ENCODE data around the gene ANKRD52. TPM values are rescaled to one million over a fixed set of nuclear protein-coding genes. Genes with fewer than 3 reads are reported as not detected.

The ANKRD52 gene
- total and polyA plus RNA-seq, 9 of the 15 experiments (the other 6 are each of a cell fraction or from before 2014, with no cell fraction given), result 0.52 to 46.8 (median 7.9) TPM

DNA sequence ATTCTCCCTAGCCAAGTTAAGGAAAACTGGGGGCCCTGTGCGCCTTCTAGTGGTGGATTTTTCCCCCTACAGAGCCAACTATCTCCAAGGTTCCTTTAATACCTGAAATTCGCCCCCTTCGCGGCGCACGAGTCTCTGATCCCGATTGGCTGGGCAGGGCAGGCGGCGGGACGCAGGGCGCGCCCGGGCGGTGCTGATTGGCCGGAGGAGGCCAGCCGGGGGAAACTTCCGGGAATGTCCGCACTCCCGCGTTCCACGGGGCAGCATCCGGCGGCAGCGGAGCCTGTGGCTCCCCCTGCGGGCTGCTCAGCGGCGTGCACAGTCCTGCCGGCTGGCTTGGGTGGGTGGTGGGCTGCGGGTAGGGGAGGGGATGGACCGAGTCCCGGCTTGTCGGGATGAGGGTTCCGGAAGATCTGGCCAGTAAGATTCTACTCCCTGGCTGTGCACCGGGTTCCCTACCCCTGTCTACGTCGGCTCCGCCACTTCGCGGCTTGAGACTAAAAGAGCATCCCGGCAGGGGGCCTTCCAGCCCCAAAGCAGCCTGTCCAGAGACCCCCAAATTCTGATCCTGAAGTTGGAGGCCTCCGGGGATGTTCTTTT lies 34.0 kb downstream of the ANKRD52 start, which contains the start of gene NABP2 (continued):
- TF ChIP-seq SMAD4 (CRISPR knock-in tag; conservative IDR thresholded peaks at IDR 0.05) (peak; percentile 57), SMAD3 (CRISPR knock-in tag; conservative IDR thresholded peaks at IDR 0.05) (no peak), CAMTA2 (CRISPR knock-in tag; conservative IDR thresholded peaks at IDR 0.05) (no peak), HMGXB4 (CRISPR knock-in tag; IDR thresholded peaks at IDR 0.05) (peak; percentile 78), SAFB (IDR thresholded peaks at IDR 0.05; ENCODE audit: borderline replicate concordance, low read depth, low read length) (peak; percentile 33; the same call in 1 of the 2 replicates), HNRNPLL (IDR thresholded peaks at IDR 0.05; ENCODE audit: low read depth, low read length, poor library complexity, severe bottlenecking) (peak; percentile 78), TOE1 (IDR thresholded peaks at IDR 0.05; ENCODE audit: borderline replicate concordance) (peak; percentile 73; the same call in 1 of the 2 replicates), TOE1 (CRISPR knock-in tag; IDR thresholded peaks at IDR 0.05; ENCODE audit: borderline replicate concordance, low read depth) (0 out of 2 replicates have a peak, but pooled peaks have one; percentile 21), CREB3L1 (IDR thresholded peaks at IDR 0.05; ENCODE audit: borderline replicate concordance, low read depth) (peak; percentile 81; the same call in 1 of the 2 replicates)
- TF ChIP-seq, protein P1, sequence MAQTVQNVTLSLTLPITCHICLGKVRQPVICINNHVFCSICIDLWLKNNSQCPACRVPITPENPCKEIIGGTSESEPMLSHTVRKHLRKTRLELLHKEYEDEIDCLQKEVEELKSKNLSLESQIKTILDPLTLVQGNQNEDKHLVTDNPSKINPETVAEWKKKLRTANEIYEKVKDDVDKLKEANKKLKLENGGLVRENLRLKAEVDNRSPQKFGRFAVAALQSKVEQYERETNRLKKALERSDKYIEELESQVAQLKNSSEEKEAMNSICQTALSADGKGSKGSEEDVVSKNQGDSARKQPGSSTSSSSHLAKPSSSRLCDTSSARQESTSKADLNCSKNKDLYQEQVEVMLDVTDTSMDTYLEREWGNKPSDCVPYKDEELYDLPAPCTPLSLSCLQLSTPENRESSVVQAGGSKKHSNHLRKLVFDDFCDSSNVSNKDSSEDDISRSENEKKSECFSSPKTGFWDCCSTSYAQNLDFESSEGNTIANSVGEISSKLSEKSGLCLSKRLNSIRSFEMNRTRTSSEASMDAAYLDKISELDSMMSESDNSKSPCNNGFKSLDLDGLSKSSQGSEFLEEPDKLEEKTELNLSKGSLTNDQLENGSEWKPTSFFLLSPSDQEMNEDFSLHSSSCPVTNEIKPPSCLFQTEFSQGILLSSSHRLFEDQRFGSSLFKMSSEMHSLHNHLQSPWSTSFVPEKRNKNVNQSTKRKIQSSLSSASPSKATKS (CRISPR knock-in tag; IDR thresholded peaks at IDR 0.05), result no peak
- TF ChIP-seq, protein P2, sequence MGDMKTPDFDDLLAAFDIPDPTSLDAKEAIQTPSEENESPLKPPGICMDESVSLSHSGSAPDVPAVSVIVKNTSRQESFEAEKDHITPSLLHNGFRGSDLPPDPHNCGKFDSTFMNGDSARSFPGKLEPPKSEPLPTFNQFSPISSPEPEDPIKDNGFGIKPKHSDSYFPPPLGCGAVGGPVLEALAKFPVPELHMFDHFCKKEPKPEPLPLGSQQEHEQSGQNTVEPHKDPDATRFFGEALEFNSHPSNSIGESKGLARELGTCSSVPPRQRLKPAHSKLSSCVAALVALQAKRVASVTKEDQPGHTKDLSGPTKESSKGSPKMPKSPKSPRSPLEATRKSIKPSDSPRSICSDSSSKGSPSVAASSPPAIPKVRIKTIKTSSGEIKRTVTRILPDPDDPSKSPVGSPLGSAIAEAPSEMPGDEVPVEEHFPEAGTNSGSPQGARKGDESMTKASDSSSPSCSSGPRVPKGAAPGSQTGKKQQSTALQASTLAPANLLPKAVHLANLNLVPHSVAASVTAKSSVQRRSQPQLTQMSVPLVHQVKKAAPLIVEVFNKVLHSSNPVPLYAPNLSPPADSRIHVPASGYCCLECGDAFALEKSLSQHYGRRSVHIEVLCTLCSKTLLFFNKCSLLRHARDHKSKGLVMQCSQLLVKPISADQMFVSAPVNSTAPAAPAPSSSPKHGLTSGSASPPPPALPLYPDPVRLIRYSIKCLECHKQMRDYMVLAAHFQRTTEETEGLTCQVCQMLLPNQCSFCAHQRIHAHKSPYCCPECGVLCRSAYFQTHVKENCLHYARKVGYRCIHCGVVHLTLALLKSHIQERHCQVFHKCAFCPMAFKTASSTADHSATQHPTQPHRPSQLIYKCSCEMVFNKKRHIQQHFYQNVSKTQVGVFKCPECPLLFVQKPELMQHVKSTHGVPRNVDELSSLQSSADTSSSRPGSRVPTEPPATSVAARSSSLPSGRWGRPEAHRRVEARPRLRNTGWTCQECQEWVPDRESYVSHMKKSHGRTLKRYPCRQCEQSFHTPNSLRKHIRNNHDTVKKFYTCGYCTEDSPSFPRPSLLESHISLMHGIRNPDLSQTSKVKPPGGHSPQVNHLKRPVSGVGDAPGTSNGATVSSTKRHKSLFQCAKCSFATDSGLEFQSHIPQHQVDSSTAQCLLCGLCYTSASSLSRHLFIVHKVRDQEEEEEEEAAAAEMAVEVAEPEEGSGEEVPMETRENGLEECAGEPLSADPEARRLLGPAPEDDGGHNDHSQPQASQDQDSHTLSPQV (IDR thresholded peaks at IDR 0.05), result peak; percentile 79; the same call in 1 of the 2 replicates
- TF ChIP-seq, protein P3, sequence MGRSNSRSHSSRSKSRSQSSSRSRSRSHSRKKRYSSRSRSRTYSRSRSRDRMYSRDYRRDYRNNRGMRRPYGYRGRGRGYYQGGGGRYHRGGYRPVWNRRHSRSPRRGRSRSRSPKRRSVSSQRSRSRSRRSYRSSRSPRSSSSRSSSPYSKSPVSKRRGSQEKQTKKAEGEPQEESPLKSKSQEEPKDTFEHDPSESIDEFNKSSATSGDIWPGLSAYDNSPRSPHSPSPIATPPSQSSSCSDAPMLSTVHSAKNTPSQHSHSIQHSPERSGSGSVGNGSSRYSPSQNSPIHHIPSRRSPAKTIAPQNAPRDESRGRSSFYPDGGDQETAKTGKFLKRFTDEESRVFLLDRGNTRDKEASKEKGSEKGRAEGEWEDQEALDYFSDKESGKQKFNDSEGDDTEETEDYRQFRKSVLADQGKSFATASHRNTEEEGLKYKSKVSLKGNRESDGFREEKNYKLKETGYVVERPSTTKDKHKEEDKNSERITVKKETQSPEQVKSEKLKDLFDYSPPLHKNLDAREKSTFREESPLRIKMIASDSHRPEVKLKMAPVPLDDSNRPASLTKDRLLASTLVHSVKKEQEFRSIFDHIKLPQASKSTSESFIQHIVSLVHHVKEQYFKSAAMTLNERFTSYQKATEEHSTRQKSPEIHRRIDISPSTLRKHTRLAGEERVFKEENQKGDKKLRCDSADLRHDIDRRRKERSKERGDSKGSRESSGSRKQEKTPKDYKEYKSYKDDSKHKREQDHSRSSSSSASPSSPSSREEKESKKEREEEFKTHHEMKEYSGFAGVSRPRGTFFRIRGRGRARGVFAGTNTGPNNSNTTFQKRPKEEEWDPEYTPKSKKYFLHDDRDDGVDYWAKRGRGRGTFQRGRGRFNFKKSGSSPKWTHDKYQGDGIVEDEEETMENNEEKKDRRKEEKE (IDR thresholded peaks at IDR 0.05; ENCODE audit: borderline replicate concordance in 1 of 2, control insufficient read depth in 1 of 2, low read depth in 2 of 2, low read length in 1 of 2), result no peak

Data from K562 (cell line).